PFSK-1 (cell line): ENCODE data around the gene GNPTAB.

Experiments used
- FOXP2 ChIP-seq: optimal IDR thresholded peaks from 2 replicates; pipeline ENCODE3; 2011; ENCODE audit warnings: borderline replicate concordance, control low read depth, inconsistent platforms; ENCODE audit not compliant: insufficient read depth; ENCODE audit errors: extremely low read length, extremely low read depth
- POLR2AphosphoS5 ChIP-seq: IDR thresholded peaks from 2 replicates; pipeline ENCODE4 v1.6.1; 2012; ENCODE audit warnings: low read depth, mild to moderate bottlenecking, control low read depth, low read length, moderate library complexity
- SIN3A ChIP-seq: IDR thresholded peaks from 2 replicates; pipeline ENCODE4 v1.6.1; 2012; ENCODE audit warnings: mild to moderate bottlenecking, low read length, moderate library complexity, borderline replicate concordance; ENCODE audit not compliant: insufficient read depth
- TAF1 ChIP-seq: IDR thresholded peaks from 2 replicates; pipeline ENCODE4 v1.6.1; 2012; ENCODE audit warnings: low read length, control low read depth, borderline replicate concordance; ENCODE audit not compliant: insufficient read depth
- TF ChIP-seq, protein P1 (sequence below), 2 experiments: IDR thresholded peaks; 2 replicates each; pipeline versions ENCODE4 v1.6.1 to v1.8.0; 2011 to 2012; ENCODE audit warnings: low read depth in 2 of 2, low read length in 2 of 2, control low read depth in 1 of 2, inconsistent platforms in 1 of 2, mild to moderate bottlenecking in 1 of 2, moderate library complexity in 1 of 2; ENCODE audit not compliant: insufficient read depth in 1 of 2

DNA sequence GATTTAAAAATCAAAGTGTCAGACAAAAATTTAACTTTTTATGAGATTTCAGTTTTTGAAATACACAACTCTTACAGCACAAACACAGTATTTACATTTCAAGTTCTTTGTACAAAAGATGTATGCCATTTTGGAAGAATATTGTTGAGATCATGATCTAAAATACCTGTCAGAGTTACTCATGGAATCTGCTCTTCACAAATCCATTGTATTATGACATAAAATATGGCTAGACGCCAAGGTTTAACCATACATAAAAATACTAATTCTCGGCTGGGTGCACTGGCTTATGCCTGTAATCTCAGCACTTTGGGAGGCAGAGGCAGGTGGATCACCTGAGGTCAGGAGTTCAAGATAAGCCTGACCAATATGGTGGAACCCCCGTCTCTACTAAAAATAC lies 85.3 kb downstream of the GNPTAB start:
- TF ChIP-seq POLR2AphosphoS5 (no peak), TAF1 (no peak), SIN3A (no peak), FOXP2 (no peak)
- TF ChIP-seq, protein P1, sequence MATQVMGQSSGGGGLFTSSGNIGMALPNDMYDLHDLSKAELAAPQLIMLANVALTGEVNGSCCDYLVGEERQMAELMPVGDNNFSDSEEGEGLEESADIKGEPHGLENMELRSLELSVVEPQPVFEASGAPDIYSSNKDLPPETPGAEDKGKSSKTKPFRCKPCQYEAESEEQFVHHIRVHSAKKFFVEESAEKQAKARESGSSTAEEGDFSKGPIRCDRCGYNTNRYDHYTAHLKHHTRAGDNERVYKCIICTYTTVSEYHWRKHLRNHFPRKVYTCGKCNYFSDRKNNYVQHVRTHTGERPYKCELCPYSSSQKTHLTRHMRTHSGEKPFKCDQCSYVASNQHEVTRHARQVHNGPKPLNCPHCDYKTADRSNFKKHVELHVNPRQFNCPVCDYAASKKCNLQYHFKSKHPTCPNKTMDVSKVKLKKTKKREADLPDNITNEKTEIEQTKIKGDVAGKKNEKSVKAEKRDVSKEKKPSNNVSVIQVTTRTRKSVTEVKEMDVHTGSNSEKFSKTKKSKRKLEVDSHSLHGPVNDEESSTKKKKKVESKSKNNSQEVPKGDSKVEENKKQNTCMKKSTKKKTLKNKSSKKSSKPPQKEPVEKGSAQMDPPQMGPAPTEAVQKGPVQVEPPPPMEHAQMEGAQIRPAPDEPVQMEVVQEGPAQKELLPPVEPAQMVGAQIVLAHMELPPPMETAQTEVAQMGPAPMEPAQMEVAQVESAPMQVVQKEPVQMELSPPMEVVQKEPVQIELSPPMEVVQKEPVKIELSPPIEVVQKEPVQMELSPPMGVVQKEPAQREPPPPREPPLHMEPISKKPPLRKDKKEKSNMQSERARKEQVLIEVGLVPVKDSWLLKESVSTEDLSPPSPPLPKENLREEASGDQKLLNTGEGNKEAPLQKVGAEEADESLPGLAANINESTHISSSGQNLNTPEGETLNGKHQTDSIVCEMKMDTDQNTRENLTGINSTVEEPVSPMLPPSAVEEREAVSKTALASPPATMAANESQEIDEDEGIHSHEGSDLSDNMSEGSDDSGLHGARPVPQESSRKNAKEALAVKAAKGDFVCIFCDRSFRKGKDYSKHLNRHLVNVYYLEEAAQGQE (IDR thresholded peaks at IDR 0.05; ENCODE audit: insufficient read depth in 1 of 2, low read depth in 2 of 2, low read length in 2 of 2) = no peak
